ENCODE data around the gene FNDC10. TPM values are rescaled to one million over a fixed set of nuclear protein-coding genes. Genes with fewer than 3 reads are reported as not detected.
A peak's percentile ranks its signal among the peaks of the same experiment; 100 is the strongest.

The FNDC10 gene
- total and polyA plus RNA-seq, 10 of the 15 experiments (the other 5 are each of a cell fraction or from before 2014, with no cell fraction given), result 0.05 to 1.3 (median 0.25) TPM; not detected in 4

GRCh38 chr1:1574721-1575537 lies 25.0 kb downstream of the FNDC10 start, which contains the start of gene SSU72 (continued):
- TF ChIP-seq CHD1 (IDR thresholded peaks at IDR 0.05; ENCODE audit: low read depth, low read length) (no peak), SREBF2 (IDR thresholded peaks at IDR 0.05; ENCODE audit: low read length) (no peak), REST (IDR thresholded peaks at IDR 0.05; ENCODE audit: low read depth, low read length) (0 out of 2 replicates have a peak, but pooled peaks have one; percentile 26), EED (IDR thresholded peaks at IDR 0.05; ENCODE audit: low read depth) (0 out of 2 replicates have a peak, but pooled peaks have one; percentile 20), POLR2AphosphoS2 (IDR thresholded peaks at IDR 0.05; ENCODE audit: low read depth, low read length) (peak; percentile 63; the same call in 1 of the 2 replicates), EZH2 (IDR thresholded peaks at IDR 0.05; ENCODE audit: borderline replicate concordance, control insufficient read depth, low read depth, low read length) (no peak), ZBTB11 (CRISPR knock-in tag; IDR thresholded peaks at IDR 0.05) (no peak), RCOR1 (conservative IDR thresholded peaks at IDR 0.05; ENCODE audit: low read depth, low read length) (no peak), KLF5 (IDR thresholded peaks at IDR 0.05; ENCODE audit: partially characterized antibody) (peak; percentile 38), POLR2AphosphoS5 (IDR thresholded peaks at IDR 0.05; ENCODE audit: low read length) (peak; percentile 96), IKZF1 (conservative IDR thresholded peaks at IDR 0.05) (peak; percentile 99), ZBED1 (IDR thresholded peaks at IDR 0.05; ENCODE audit: borderline replicate concordance) (no peak), CUX1 (IDR thresholded peaks at IDR 0.05; ENCODE audit: insufficient replicate concordance, low read depth, low read length) (no peak), MAX (IDR thresholded peaks at IDR 0.05; ENCODE audit: low read depth, low read length) (peak; percentile 58; the same call in 1 of the 2 replicates), IRF4 (IDR thresholded peaks at IDR 0.05; ENCODE audit: low read depth, low read length) (0 out of 2 replicates have a peak, but pooled peaks have one; percentile 6), ZSCAN29 (IDR thresholded peaks at IDR 0.05) (0 out of 2 replicates have a peak, but pooled peaks have one; percentile 31), NRF1 (conservative IDR thresholded peaks at IDR 0.05; ENCODE audit: low read depth, low read length) (no peak)
